GM19463 (cell line): ENCODE measurements around the gene SLC6A7.
"Not testable (repeated sequence)": the region's sequence is repeated elsewhere in the genome, so short reads cannot be mapped to it uniquely, and the experiment has no call there.

Source experiments
- ATAC-seq: cut with Tn5 transposase; IDR thresholded peaks from one replicate; pipeline ENCODE4 v1.9.1; 2021; ENCODE audit warnings: mild to moderate bottlenecking, moderate library complexity; ENCODE audit not compliant: unreplicated experiment

The SLC6A7 gene

DNA sequence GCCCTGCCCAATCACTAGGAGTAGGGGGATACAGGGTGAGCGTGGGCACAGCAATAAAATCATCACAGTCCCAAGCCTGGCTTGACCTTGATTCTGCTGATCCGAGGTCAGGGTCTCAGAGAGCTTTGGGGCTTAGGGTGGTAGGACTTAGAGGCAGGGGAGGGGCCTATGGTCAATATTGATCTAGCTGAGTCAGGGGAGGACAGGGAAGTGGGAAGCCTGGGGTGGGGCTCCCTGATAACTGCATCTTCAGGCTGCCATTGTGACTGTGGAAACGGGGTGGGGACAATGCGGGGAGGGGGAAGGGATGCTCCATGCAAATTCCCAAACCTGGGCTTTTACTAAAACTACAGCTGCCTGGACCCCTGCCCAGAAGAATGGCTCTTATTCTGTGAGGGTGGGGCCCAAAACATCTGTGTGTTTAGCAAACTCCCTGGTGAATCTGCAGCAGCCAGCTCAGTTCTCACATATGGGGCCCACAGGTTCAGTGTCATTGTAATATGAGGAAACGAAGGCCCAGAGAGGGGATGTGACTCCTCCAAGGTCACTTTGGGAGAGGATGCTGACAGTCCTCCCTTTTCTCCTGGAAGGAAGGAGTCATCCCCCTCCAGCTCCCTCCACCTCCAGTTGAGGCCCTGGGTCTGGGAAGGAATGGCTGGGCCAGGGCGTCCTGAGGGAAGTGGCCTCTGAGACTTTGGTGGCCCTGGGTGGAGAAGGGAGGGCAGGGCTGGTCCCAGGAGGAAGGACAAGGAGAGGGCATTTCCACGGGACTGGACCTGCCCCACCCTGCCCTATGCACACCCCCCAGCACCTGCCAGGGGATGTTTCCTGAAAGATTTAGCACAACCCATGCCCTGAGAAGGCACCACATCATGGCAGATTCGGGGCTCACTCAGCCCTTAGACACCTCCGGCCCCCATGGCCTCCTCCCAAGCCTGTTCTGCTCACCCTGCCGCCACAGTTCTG lies 26.4 kb downstream of the SLC6A7 start:
- ATAC-seq: no peak

DNA sequence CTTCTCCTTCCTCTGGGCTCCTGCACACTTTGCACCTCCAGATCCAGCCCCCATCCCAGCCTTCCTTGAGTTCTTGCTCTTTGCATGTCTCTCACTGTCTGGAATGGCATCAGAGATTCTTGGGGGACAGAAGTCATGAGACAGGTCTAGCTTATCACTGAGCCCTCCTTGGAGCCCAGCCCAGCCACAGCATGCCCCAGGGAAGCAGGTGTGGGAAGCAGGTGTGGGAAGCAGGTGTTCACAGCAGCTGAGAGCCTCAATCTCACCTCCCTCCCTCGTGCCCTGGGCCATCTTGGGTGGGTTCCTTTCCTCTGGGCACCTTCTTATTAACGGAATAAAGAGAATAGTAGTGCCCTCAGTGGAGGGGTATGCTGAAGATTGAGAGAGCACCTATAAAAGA lies 27.2 kb downstream of the SLC6A7 start:
- no peak for ATAC-seq

- peak; percentile 88 for ATAC-seq
Measured at GRCh38 chr5:150217873-150218692, 28.2 kb downstream of the SLC6A7 start.

- ATAC-seq: no peak
Measured at GRCh38 chr5:150218693-150219035, 28.8 kb downstream of the SLC6A7 start.

DNA sequence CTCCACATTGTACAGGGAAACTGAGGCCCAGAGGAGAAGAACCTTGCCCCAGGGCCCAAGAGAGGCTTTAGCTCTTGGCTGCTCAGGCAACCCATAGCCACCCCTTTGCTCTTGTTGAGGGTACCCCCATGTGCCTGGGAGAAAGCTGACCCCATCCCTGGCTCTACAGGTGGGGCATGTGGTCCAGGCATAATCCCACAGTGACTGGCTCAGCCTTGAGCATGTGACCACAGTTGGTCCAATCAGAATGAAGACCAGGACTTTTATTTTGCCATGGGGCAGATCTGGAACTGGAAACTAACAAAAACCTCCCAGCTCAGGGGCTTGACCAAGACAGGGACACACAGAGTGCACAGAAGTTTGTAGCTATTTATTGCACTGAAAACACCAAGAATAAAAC lies 29.3 kb downstream of the SLC6A7 start:
- no peak for ATAC-seq

GRCh38 chr5:150219861-150220260 lies 30.0 kb downstream of the SLC6A7 start:
- no peak for ATAC-seq

- ATAC-seq: no peak
Measured at GRCh38 chr5:150221471-150221870, 31.6 kb downstream of the SLC6A7 start.

- no peak for ATAC-seq
Measured at GRCh38 chr5:150222906-150223305, 33.0 kb downstream of the SLC6A7 start.

DNA sequence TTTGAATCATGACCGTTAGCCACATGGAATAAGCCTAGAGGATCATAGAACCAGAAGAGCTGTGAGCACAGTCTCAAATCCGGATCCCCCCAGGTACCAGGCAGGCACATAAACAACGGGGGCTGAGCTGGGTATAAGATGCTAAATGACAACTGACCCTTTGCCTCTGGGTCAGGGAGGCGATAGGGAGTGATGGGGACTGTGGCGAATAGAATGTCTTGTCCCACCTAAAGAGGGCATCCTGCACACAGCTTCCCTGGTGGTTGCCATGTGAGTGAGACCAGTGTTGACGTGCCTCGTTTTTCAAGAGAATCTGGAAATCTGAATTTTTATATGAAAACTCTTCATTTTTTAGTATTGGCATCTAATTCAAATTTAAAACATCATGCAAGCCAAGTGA lies 33.6 kb downstream of the SLC6A7 start:
- ATAC-seq: no peak

DNA sequence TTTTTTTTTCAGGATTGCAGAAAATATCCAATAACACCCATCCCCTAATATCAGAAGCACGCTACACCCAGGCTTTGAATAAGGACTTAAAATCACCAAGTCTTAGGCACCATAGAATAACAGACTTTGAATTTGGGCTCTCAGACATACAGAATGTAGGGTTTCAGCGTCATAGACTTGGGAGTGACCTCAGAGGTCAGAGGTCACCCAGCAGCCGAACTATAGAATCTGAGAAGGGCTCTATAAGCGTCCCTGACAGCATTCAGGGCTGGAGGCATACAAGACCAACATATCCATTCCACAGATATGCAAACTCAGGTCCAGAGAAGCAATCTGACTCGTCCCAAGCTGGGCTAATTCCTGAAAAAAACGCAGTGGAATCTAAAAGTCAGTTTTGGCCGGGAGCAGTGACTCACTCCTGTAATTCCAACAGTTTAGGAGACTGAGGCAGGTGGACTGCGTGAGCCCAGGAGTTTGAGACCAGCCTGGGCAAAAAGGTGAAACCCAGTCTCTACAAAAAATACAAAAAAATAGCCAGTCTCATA lies 34.7 kb downstream of the SLC6A7 start:
- no peak for ATAC-seq

DNA sequence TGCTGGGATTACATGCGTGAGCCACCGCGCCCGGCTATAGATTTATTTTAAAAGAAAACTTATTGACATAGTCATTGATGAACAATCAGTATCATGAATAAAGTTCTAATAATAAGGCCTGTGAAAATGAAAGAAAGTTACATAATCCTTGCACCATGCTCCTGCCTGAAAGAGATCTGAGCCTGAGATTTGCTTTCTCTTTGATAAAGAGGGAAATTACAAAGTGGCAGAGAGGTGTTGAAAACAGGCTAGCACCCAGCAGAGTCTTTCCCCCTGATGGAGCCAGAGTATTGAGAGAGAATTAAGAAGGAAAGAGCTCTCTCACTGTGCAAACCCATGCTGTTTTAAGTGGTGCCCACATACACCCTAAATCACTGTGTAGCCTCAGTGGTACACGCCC lies 37.2 kb downstream of the SLC6A7 start:
- no peak for ATAC-seq

GRCh38 chr5:150227606-150228273 lies 37.9 kb downstream of the SLC6A7 start:
- no peak for ATAC-seq

GRCh38 chr5:150229571-150229970 lies 39.7 kb downstream of the SLC6A7 start:
- no peak for ATAC-seq

DNA sequence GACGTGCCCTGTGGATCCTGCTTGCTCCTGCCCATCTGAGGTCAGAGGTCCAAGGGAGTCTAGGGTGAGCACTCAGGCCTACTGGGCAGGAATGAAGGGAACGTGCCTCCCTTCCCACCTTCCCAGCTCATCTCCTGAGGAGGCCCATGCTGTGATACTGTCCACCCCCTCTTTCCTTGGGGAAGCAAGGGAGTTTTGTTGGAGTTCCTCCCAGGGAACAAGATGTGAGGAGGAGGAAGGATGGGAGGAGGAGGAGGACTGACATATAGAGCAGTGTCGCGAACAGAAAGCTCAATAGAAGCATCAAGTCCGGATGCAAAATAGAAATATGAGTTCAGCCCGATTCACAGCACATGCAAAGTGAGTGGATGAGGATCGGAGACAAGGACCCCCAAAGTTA lies 41.0 kb downstream of the SLC6A7 start:
- no peak for ATAC-seq

DNA sequence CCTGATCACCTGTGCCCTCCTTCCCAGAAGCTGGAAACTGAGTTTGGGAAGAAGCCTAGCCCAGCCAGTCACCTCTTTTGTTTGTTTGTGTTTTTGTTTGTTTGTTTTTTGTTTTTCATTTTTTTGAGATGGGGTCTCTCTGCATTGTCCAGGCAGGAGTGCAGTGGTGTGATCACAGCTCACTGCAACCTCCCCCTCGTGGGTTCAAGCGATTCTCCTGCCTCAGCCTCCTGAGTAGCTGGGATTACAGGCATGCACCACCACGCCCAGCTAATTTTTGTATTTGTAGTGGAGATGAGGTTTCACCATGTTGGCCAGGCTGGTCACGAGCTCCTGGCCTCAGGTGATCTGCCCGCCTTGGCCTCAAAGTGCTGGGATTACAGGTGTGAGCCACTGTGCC lies 43.8 kb downstream of the SLC6A7 start:
- ATAC-seq: not testable (repeated sequence)

DNA sequence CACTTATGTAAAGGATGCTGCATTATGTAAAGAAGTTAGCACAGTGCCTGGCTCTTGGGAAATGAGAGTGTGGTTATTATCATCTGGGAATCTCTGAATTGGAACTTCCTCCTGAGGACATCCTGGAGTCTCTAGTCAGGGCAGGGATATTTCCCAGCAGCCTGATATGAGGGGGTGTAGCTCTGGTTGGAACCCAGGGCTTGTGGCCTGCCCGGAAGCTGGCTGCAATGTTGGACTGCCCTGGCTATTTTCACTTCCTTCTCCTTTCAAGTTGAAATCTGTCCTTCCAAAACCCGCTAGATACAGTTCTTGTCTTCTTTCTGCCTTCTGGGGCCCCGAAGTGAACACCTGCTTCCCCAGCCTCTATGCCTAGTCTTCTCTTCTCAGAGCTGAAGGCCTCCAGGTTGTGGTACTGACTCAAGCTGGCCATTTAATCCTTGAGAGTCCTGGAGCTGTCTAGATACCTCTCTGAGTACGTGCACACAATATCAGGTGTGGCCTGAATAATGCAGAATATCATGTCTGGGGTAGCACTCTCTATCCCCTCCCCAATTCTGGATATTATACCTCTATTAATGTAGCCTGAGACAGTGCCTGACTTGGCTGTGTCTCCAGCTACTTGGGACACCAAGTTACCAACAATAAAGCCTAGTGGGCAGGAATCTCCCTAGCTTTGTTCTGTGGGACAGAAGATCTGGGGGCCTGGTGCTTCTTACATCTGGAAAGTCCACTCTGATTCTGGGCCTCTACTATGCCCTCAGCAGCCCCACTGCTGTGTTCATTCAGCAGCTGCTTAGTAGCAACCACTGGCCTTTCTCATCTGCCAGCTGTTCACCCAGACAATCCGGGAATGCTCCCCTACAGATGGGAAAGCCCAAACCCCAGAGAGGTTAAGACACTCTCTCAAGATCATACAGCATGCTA lies 45.0 kb downstream of the SLC6A7 start:
- no peak for ATAC-seq

- ATAC-seq: no peak
Measured at GRCh38 chr5:150235500-150235854, 45.6 kb downstream of the SLC6A7 start.

DNA sequence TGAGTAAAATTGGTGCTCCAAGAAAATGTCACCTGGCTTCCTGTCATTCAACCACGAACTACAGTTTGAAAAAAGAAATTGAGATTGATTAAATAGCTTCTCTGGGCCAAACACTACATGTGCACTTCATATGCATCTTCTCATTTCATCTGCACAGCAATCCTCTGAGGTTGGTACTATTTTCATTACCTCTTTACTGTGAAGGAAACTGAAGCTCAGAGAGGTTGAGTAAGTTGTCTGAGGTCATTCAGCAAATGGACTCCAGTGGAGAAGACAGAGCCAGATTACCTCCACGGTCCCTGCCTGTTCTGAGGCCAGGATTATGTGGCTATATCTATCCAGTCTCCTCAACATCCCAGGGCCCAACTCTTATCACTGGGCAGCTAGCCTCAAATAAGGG lies 46.5 kb downstream of the SLC6A7 start:
- no peak for ATAC-seq

DNA sequence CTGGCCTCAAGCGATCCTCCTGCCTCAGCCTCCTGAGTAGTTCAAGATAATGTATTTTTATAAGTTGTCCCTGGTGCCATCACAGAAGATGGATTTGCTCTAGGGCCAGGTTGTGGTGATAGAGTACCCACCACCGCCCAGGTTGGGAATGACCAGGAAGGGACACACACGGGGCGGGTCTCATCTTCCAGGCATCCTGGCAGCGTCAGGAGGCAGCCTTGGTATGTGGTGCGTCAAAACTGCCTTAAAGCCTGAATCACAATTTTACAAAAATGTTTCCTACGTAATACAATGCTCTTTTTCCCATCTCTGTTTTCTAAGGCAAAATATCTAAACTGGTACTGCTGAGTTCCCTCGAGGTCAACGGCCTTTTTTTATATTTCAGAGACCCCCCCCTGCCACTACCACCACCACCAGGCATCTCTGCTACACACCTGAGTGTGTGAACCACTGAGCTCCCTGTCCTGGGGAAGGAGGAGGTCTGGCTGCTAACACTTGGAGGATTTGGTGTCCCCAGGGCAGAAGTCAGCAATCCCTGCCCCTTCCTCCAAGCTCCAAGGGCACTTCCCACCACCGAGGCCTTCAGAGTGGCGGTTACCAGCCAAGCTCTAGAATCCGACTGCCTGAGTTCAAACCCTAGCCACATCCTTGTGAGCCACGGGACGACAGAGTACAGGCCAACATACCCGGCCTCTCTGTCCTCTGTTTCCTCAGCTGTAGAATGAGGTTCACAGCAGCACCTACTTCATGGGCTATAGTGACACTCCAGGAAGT lies 47.3 kb downstream of the SLC6A7 start:
- ATAC-seq: no peak
